Testis (tissue), 2 donors: ENCODE measurements around the gene GALP.

ENCODE experiments used
- CTCF ChIP-seq, 3 experiments: fragments of 450-650 bp in 2 of 3; fragments of 200-600 bp in 1 of 3; sonication (generic) in 1 of 3; IDR thresholded peaks; one replicate each; pipeline ENCODE4 v1.5.1; 2016 to 2019; ENCODE audit warnings: antibody characterized with exemption in 3 of 3, mild to moderate bottlenecking in 2 of 3, moderate library complexity in 1 of 3
- POLR2A ChIP-seq: fragments of 450-650 bp; IDR thresholded peaks from one replicate; pipeline ENCODE4 v1.6.1; 2017; ENCODE audit warnings: antibody characterized with exemption, mild to moderate bottlenecking, moderate library complexity

- TF ChIP-seq CTCF (IDR thresholded peaks at IDR 0.05): no peak
- no peak for TF ChIP-seq POLR2A
These were observed 31.4 kb upstream of the GALP start for GRCh38 chr19:56144376-56144775.
